Measurements from ENCODE around the gene CABLES1.

- TF ChIP-seq EZH2 (IDR thresholded peaks at IDR 0.05; ENCODE audit: borderline replicate concordance, low read length) = no peak
- TF ChIP-seq, protein P1, sequence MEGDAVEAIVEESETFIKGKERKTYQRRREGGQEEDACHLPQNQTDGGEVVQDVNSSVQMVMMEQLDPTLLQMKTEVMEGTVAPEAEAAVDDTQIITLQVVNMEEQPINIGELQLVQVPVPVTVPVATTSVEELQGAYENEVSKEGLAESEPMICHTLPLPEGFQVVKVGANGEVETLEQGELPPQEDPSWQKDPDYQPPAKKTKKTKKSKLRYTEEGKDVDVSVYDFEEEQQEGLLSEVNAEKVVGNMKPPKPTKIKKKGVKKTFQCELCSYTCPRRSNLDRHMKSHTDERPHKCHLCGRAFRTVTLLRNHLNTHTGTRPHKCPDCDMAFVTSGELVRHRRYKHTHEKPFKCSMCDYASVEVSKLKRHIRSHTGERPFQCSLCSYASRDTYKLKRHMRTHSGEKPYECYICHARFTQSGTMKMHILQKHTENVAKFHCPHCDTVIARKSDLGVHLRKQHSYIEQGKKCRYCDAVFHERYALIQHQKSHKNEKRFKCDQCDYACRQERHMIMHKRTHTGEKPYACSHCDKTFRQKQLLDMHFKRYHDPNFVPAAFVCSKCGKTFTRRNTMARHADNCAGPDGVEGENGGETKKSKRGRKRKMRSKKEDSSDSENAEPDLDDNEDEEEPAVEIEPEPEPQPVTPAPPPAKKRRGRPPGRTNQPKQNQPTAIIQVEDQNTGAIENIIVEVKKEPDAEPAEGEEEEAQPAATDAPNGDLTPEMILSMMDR (IDR thresholded peaks at IDR 0.05; ENCODE audit: low read length) = no peak
These were observed 59.1 kb downstream of the CABLES1 start for GRCh38 chr18:23194155-23194996.

Measured in OCI-LY1 (cell line).